Left ventricle myocardium inferior (tissue), 1 donor: ENCODE results near the gene CDKN2B. TPM values are rescaled to one million over a fixed set of nuclear protein-coding genes. Genes with fewer than 3 reads are reported as not detected.

Experiments used
- DNase-seq: peaks from one replicate; pipeline ENCODE4 v3.0.0-alpha.2; 2020
- H3K27ac ChIP-seq: fragments of 200-600 bp; replicated peaks from 2 replicates; pipeline ENCODE4 v1.8.0; 2021
- H3K27me3 ChIP-seq: fragments of 200-600 bp; 2 replicates; pipeline ENCODE4 v1.8.0; 2021; ENCODE audit warnings: low read depth
- H3K36me3 ChIP-seq: fragments of 200-600 bp; 2 replicates; pipeline ENCODE4 v1.8.0; 2021
- H3K4me1 ChIP-seq: fragments of 200-600 bp; 2 replicates; pipeline ENCODE4 v1.8.0; 2021
- H3K4me3 ChIP-seq: fragments of 200-600 bp; 2 replicates; pipeline ENCODE4 v1.8.0; 2021; ENCODE audit warnings: mild to moderate bottlenecking, moderate library complexity
- H3K9me3 ChIP-seq: fragments of 200-600 bp; replicated peaks from 2 replicates; pipeline ENCODE4 v1.8.0; 2021
- intact Hi-C: fragments of 100-400 bp; cut with micrococcal nuclease; formaldehyde crosslinking; loops from one replicate; pipeline ENCODE4 v1.11.0; 2022
- total RNA-seq: library from RNA; stranded (reverse); fragmentation: NEBNext Ultra II Directional; extraction: Animal tissue kit (Norgen Biotek cat#: 25700); gene quantifications from one replicate; pipeline ENCODE4 v1.2.1, GENCODE V29; 2021
- TF ChIP-seq, protein P1 (sequence below): fragments of 200-600 bp; IDR thresholded peaks from 2 replicates; pipeline ENCODE4 v1.8.0; 2021; ENCODE audit warnings: antibody characterized with exemption, mild to moderate bottlenecking, borderline replicate concordance
- donor health status: DM: no; HTN: yes; CAD: no; lungs with severe emphysema.

The CDKN2B gene
- total RNA-seq, 1 donor from 2014 or later: 0.82 TPM

GRCh38 chr9:22041344-22041743 is 32.2 kb upstream of the CDKN2B start:
- no peaks in the 10 kb centered on the region for H3K4me1 ChIP-seq
- no peak for DNase-seq
- no peaks in the 10 kb centered on the region for H3K9me3 ChIP-seq
- H3K36me3 ChIP-seq: no peaks in the 10 kb centered on the region
- no peak overlapping the region for H3K27ac ChIP-seq
- H3K4me3 ChIP-seq: no peak overlapping the region
- TF ChIP-seq, protein P1, sequence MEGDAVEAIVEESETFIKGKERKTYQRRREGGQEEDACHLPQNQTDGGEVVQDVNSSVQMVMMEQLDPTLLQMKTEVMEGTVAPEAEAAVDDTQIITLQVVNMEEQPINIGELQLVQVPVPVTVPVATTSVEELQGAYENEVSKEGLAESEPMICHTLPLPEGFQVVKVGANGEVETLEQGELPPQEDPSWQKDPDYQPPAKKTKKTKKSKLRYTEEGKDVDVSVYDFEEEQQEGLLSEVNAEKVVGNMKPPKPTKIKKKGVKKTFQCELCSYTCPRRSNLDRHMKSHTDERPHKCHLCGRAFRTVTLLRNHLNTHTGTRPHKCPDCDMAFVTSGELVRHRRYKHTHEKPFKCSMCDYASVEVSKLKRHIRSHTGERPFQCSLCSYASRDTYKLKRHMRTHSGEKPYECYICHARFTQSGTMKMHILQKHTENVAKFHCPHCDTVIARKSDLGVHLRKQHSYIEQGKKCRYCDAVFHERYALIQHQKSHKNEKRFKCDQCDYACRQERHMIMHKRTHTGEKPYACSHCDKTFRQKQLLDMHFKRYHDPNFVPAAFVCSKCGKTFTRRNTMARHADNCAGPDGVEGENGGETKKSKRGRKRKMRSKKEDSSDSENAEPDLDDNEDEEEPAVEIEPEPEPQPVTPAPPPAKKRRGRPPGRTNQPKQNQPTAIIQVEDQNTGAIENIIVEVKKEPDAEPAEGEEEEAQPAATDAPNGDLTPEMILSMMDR: no peak
- no peaks in the 10 kb centered on the region for H3K27me3 ChIP-seq
- intact Hi-C loops: no loop called here

- Histone ChIP-seq H3K4me3 (no peak overlapping the region), H3K27me3 (no peaks in the 10 kb centered on the region), H3K36me3 (no peaks in the 10 kb centered on the region), H3K9me3 (no peaks in the 10 kb centered on the region), H3K4me1 (no peaks in the 10 kb centered on the region), H3K27ac (no peak overlapping the region)
- intact Hi-C loops: no loop called here
- no peak for DNase-seq
- TF ChIP-seq, protein P1: no peak
Measured at GRCh38 chr9:22040760-22041159, 31.7 kb upstream of the CDKN2B start.

GRCh38 chr9:22039258-22039657 is 30.2 kb upstream of the CDKN2B start:
- Histone ChIP-seq H3K36me3 (no peaks in the 10 kb centered on the region), H3K27ac (no peak overlapping the region), H3K9me3 (no peaks in the 10 kb centered on the region), H3K27me3 (no peaks in the 10 kb centered on the region), H3K4me3 (no peak overlapping the region), H3K4me1 (no peaks in the 10 kb centered on the region)
- intact Hi-C loops: loop anchor here (5.0 kb wide), 1 partner anchor 222 kb away; no protein-coding TSS in a partner anchor
- TF ChIP-seq, protein P1: no peak
- DNase-seq: no peak

DNA sequence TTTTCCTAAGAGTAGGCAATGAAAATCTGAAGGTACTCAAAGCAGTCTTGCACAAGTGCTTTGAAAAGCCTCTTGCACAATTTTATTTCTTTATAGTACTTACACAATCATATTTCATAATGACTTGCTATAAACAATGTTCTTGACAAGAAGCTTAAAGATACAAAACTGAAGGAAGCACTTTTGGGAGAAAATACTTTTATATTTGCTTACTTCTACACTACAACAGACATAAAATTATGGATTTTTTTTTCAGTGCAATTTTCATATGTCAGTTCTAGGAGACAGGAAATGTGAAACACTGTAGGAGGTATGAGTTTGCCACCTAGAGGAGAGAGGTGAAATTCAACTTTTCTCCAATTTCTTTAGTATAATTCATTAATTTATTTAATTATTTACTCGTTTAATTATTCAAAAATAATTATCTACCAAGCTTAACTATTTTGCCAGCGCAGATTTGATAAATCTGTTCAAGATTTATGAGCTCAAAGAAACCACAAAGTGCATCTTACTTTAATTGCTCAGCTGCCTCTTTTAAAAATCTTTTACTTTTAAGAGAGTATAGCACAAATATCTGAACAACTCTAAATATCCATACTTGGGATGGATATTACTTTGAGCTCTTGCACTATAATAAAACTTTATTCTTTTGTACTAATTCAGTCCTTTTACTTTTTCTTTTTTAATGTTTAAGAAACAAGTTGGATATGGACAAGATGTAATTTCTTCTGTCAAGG is 29.0 kb upstream of the CDKN2B start:
- intact Hi-C loops: loop anchor here (5.0 kb wide), 1 partner anchor 221 kb away; no protein-coding TSS in a partner anchor
- no peak for DNase-seq

DNA sequence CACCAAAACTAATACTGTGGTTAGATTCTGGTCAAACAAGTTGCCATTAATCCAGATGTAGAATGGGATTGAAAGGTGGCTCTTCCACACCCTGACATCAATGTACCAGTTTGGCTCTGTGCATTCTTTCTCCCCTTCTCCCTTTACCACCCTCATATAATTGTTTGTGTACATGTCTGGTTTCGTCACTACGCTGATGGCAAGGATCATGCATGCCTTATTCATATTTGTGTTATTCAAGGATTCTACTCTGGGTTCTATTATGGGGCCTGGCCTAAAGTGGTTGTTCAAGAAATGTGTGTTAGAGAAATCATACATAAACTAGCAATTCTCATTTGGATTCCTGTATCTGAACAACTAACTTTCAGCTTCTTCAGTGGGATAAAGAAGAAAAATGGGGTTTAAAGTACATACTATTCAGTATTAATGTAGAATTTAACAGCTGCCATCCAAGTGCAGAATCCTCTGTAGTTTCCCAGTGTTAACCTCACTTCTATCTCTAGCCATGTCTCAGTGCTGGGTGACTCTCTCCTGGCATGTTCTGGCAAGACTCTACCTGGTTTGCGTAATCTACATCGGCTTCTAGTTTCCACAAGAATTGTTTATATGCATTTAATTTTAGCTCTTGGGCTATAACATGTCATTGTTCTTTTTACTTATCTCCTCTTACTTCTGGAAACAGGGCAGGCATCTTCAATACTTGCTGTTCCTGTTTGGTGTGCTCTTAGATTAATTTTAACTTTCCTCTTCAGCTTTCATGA is 27.9 kb upstream of the CDKN2B start:
- intact Hi-C loops: loop anchor here (5.0 kb wide), 1 partner anchor 220 kb away; no protein-coding TSS in a partner anchor
- TF ChIP-seq, protein P1: no peak
- no peak for DNase-seq
- no peak overlapping the region for H3K27ac ChIP-seq
- H3K9me3 ChIP-seq: no peaks in the 10 kb centered on the region
- H3K27me3 ChIP-seq: no peaks in the 10 kb centered on the region
- no peaks in the 10 kb centered on the region for H3K4me1 ChIP-seq
- H3K4me3 ChIP-seq: no peak overlapping the region
- H3K36me3 ChIP-seq: no peaks in the 10 kb centered on the region

More for the DNA sequence above, 29.0 kb upstream of the CDKN2B start:
- TF ChIP-seq, protein P1: peak; percentile 64
- Histone ChIP-seq H3K27me3 (no peaks in the 10 kb centered on the region), H3K27ac (no peak overlapping the region), H3K9me3 (no peaks in the 10 kb centered on the region), H3K4me3 (no peak overlapping the region), H3K36me3 (no peaks in the 10 kb centered on the region), H3K4me1 (no peaks in the 10 kb centered on the region)
